ENCODE measurements around the gene SLC5A1. TPM values are rescaled to one million over a fixed set of nuclear protein-coding genes. Genes with fewer than 3 reads are reported as not detected.
A peak's percentile ranks its signal among the peaks of the same experiment; 100 is the strongest.

The SLC5A1 gene
- total RNA-seq, 2 donors from 2014 or later, result 60.5 to 81.5 TPM

DNA sequence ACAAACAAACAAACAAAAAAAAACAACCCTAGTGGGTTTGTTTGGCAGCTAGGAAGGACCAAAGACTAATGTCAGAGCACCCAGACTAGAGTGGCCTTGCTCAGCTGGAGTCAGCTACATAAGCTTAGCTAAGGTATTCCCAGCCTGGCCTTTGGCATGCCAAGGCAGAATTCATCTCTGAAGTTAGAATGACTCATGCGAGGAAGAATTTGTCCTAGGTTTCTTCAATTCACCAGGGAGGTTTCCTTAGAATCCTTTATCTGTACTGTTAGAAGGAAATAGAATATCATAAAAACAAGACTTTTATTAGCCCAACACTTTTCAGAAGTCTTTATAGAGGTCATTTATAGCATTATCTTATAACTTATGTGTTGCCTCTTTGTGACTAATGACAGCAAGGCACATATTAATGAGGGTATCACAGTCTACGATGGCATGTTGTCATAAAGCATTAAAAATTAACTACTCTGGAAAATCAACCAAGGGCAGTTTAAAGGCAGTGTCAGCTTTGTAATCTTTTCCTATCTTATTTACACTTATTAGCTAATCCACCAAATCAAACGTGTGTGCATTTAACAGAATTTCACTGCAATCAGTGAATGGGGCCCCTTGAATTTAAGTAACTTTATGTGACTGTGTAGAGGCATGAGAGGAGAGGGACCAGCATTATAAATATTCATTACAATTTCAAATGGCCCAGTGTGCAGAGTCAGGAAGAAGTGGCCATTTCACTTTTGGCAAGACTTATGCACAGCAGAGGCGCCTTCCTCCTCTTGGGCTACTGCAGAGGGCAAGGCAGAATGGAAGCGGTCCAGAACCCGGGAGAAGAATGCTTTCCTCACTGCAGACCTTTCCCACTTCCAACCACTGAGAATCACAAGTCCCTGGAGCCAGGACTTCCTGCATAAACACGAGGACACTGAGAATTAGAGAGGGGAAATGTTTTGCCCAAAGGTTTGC is 36.3 kb downstream of the SLC5A1 start:
- DNase-seq, result no peak
- peak in 1 of 2 donors; percentile 85 for ATAC-seq
- intact Hi-C loops (cut with DNase I), result loop anchor here in 1 of 2 donors (5.0 kb wide), 1 partner anchor 102 kb away; no protein-coding TSS in a partner anchor

DNA sequence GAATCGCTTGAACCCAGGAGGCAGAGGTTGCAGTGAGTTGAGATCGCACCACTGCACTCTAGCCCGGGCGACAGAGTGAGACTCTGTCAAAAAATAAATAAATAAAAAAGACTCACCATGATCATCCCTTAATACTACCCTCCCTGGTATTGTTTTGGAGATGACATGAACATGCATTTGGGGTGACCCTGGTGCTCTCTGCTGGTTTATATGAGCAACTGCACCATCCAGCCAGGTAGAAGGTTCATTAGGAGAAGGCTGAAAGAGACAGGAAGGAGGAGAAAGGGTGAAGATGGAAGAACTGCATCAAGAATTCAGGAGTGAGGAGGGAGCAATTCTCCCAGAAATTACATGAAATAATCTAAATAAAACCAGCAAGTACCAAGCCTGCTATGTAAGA is 37.8 kb downstream of the SLC5A1 start:
- DNase-seq (no peak), ATAC-seq (peak; percentile 69)
- intact Hi-C loops (cut with DNase I), result loop anchor here (1.0 to 5.0 kb wide), 2 partner anchors 104 kb away; no protein-coding TSS in a partner anchor

DNA sequence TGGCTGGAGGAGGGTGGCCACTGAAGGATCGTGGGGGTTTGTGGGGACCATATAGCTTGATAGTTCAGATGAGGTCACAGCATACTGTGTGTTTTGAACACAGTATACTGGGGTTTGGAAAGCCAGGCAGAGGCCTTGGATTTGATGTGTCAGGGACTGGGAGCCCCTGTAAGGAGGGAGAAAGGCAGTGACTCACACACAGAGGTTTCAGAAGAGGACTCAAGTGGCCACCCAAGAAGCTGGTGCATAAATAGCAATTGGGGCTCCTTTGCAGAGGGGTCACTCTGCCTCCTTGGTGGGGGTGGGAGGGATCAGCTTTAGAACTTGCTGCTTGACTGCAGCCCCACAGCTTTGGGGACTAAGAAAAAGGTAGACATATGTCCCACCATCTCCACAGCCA is 39.3 kb downstream of the SLC5A1 start:
- ATAC-seq (no peak), DNase-seq (no peak)
- intact Hi-C loops (cut with DNase I), result loop anchor here in 1 of 2 donors (5.0 kb wide), 1 partner anchor 105 kb away; no protein-coding TSS in a partner anchor

DNA sequence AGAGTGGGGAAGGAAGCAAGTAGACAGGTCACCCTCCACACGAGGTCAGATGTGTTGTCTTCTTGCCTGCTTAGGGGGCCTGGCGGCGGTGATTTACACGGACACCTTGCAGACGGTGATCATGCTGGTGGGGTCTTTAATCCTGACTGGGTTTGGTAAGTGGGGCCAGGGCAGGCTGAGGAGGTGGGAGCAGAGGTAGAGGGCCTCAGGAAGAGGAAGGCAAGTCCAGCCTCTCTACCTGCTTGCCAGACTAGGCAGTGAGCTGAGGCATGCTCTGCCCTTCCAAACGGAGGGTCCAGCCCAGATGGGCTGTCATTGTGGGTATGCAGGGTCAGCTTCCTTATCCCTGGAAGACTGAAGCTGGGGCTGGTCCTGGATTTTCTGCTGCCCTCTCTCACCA is 39.9 kb downstream of the SLC5A1 start:
- ATAC-seq (no peak), DNase-seq (no peak)
- intact Hi-C loops (cut with DNase I), result loop anchor here in 1 of 2 donors (5.0 kb wide), 1 partner anchor 106 kb away; no protein-coding TSS in a partner anchor

DNA sequence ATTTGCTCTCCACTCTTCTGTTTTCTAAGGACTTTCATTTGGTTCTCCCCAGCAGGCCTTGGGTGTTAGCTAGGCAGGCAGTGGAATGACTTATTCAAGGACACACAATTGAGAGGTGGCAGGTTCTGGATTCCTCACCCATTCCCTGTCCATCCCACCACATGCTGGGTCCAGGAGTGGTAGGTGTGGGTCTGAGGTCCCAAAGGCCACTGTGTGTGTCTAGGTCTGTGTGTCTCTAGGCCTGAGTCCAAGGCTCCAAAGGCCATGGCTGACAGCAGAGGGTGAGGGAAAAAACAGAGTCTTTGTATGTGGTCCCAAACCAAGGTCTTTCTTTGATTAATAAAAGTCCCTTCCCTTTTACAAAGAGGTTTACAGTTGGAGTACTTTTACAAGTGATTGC is 40.8 kb downstream of the SLC5A1 start:
- DNase-seq, result no peak
- intact Hi-C loops (cut with DNase I), result loop anchor here in 1 of 2 donors (5.0 kb wide), 1 partner anchor 107 kb away; no protein-coding TSS in a partner anchor
- no peak for ATAC-seq

DNA sequence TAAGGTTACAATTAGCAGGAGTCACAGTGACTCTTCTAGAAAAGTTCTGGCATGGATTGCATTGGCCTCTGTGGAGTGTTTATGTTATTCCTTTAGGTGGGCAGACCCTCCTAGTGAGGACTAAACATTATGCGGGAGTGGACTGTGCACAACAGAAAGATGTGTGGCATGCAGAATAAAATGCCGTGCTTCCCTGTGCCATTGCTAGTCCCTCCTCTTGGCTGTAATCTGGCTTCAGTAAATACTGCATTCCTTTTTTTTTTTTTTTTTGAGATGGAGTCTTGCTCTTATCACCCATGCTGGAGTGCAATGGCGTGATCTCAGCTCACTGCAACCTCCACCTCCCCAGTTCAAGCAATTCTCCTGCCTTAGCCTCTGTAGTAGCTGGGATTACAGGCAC is 45.0 kb downstream of the SLC5A1 start:
- intact Hi-C loops (cut with DNase I), result no loop called here
- DNase-seq (no peak), ATAC-seq (no peak)

DNA sequence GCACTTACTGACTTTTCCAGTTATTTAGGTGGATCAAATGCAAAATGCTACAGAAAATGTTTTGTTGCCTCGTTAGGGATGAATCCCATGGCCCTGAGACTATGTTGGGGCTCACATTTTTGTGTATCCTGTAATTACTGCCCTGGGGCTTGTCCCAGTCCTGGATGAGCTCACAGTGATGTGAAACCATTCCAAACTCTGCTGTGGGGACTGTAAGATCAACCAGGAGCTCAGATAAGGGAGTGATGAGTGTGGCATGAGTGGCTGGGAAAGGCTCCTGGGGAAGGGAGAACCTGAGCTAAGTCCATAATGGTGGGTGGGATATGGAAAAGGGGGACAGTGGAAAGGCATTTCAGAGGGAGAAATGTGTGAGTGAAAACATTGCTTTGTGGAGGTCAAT is 54.0 kb downstream of the SLC5A1 start:
- DNase-seq, result no peak
- intact Hi-C loops (cut with DNase I), result no loop called here

DNA sequence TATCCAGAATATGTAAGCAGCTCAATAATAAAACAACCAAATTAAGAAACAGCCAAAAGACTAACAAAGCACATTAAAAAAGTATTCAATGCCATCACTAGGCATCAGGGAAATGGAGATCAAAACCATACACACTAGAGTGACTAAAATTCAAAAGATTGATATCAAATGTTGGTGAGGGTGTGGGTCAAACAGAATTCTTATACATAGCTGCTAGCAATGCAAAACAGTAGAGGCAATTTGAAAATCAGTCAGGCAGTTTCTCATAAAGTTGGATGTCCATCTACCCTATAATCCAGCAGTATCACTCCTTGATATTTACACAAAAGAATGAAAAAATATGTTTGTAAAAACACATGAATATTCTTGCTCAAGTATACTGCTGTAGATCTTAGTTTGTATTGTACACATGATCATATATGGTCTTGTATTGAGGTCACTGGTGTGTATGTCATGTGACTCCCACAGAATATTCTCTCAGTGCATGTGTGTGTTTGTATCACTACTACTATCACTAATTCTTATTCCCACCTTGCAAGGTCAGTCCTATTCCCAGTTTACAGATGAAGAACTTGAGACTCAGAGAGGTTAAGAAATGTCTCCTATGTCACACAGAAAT is 54.9 kb downstream of the SLC5A1 start:
- DNase-seq (no peak), ATAC-seq (no peak)
- intact Hi-C loops (cut with DNase I), result no loop called here

More for the DNA sequence above, 54.0 kb downstream of the SLC5A1 start:
- ATAC-seq, result peak; percentile 78 to 81

DNA sequence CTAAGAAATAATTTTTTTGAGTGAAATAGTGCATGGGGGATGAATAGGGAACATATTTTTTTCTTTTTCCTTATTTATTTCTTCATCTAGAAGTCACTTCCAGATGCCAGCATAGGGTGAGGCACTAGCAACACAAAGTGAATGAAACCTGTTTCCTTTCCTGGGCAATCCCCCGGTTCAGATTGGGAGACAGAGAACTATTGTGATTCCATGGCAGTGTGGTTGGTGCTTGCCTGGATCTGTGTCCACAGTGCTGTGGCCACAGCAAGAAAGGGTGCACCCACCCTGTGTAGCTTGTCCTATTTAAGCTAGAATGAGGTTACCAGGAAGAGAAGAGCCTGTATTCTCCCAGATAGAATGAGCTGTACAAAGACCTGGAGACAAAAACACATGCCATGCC is 57.6 kb downstream of the SLC5A1 start:
- DNase-seq (no peak), ATAC-seq (no peak)
- intact Hi-C loops (cut with DNase I), result loop anchor here in 1 of 2 donors (10.0 kb wide), 1 partner anchor 164 kb away; no protein-coding TSS in a partner anchor

DNA sequence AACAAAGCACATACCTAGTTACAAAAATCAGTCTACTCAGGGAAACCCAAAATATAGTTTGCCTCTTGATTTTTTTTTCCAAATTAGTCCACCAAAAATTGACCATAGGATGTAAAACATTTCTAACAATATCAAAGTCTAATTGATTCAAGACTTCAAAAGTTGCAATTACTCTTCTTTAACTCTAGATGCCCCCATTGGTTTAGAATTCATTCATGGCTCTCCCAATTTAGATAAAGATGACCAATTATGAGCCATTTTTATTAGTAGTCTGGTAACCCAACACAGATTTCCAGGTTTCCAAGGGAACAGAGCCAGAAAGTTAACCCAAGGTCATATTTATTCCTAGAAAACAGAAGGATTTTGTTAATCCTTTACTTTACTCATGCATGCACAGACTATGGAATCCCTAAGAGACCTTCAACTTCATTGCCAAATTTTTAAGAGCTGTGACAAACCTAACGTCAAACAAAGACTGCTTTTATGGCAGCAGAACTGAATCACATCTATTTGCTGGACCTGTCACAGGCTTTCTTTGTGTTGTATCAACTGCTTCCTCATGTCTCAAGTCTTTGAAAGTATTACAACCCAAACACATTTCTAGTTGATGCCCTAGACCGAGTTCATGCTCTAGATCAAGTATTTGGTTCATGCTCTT is 60.7 kb downstream of the SLC5A1 start:
- DNase-seq (no peak), ATAC-seq (no peak)
- intact Hi-C loops (cut with DNase I), result loop anchor here in 1 of 2 donors (10.0 kb wide), 1 partner anchor 161 kb away; no protein-coding TSS in a partner anchor

DNA sequence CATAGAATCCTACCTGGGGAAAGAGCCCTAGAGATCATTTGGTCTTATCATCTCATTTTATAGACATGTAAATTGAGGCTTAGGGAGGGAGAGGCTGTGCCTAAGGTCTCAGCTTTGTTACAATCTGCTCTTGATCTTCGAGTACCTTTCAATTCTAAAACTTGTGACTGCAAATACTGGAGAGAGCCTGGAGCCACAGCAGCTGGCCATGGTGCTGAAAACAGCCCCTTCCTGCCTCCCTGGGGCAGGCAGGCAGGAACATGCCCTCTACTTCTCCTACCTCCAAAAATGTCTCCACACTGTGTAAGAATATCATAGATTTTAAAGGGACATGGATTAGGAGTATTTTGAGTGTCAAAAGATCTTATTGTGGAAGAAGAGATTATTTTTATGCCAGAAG is 63.9 kb downstream of the SLC5A1 start:
- intact Hi-C loops (cut with DNase I), result loop anchor here in 1 of 2 donors (10.0 kb wide), 1 partner anchor 158 kb away; no protein-coding TSS in a partner anchor
- DNase-seq, result no peak
- ATAC-seq, result no peak

DNA sequence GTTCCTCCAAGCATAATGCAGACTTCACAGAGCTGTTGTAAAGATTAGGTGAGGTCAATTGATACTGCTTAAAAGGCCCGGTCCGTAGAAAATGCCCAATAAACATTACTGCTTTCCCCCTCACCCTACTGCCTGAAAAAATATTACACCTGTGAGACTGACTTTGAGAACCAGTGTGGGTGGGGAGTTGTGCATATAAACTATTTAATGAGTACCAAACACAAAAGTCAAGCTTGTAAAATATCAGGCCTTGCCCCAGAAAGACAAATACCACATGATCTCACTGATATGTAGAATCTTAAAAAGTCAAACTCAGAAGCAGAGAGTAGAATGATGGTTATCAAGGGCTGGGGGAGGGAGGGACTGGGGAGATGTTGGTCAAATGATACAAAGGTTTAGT is 69.3 kb downstream of the SLC5A1 start:
- ATAC-seq (no peak), DNase-seq (no peak)
- intact Hi-C loops (cut with DNase I), result no loop called here

DNA sequence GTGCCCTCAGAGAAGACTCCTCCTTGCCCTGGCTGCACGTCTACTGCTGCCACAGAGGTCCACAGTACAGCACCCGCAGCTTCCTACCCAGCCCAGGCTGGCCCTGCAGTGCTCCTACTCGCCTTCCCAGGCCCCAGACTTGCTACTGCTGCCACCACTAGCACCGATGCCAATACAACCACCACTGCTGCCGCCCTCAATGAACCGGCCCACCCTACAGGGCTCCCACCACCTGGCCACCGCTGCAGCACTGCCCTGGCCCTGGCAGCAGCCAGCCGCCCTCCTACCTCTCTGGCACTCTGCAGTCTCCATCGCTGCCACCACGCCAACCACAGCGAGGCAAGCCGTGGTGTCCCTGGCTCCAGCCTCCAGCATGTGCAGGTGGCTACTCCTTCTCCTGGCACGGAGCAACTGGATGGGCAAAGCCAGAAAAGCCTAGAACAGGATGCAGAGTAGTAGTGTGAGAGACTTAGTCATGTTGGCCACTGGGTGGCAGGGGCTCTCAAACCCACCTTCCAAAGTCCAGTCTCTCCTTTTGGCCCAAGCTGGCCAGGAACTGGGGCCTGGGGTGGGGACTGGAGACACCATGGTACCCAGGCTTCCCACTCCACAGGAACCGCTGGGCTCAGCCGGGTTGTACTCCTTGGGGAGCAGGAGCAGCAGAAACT is 76.6 kb downstream of the SLC5A1 start:
- ATAC-seq (no peak), DNase-seq (no peak)
- intact Hi-C loops (cut with DNase I), result no loop called here

DNA sequence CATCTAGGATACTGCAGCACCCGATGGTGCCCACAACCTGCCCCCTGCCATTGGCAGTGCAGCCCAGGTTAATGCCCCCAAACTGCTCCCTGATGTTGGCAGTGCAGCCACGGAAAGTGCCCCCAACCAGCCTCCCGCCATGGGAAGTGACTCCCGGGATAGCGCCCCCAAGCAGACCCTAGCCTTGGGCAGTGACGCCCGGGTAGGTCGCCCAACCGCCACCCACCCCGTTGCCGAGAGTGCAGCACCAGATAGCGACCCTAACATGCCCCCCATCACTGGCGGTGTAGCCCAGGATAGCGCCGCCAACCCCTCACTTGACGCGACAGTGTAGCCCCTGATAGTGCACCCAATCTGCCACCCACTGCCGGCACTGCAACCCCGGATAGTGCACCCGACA is 77.5 kb downstream of the SLC5A1 start:
- intact Hi-C loops (cut with DNase I), result no loop called here
- DNase-seq (no peak), ATAC-seq (no peak)

DNA sequence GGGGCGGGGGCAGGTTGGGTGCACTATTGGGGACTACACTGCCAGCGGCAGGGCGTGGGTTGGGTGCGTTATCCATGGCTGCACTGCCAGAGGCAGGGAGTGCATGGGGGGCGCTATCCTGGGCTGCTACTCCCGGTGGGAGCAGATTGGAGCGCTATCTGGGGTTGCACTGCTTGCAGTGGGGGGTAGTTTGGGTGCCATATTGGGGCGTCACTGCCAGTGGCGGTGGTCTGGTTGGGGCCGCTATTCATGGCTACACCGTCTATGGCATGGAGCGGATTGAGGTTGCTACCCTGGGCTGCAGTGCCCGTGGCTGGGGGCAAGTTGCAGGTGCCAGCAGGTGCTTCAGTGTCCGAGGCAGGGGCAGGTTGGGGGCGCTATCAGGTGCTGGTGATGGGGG is 79.8 kb downstream of the SLC5A1 start:
- intact Hi-C loops (cut with DNase I), result no loop called here
- no peak for ATAC-seq
- no peak for DNase-seq

DNA sequence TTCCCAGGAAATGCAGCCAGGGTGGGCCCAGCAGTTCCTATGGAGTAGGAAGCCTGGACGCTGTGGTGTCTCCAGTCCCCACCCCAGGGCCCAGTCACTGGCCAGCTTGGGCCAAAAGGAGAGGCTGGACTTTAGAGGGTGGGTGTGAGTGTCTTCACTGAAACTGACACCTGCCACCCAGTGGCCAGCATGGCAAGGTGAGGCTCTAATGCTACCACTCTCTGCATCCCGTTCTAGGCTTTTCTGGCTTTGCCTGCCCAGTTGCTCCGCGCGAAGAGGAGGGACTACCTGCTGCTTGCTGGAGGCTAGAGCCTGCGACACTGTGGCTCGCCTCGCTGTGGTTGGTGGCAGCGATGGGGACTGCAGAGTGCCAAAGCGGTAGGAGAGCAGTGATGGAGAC is 80.6 kb downstream of the SLC5A1 start:
- DNase-seq (no peak), ATAC-seq (no peak)
- intact Hi-C loops (cut with DNase I), result no loop called here

DNA sequence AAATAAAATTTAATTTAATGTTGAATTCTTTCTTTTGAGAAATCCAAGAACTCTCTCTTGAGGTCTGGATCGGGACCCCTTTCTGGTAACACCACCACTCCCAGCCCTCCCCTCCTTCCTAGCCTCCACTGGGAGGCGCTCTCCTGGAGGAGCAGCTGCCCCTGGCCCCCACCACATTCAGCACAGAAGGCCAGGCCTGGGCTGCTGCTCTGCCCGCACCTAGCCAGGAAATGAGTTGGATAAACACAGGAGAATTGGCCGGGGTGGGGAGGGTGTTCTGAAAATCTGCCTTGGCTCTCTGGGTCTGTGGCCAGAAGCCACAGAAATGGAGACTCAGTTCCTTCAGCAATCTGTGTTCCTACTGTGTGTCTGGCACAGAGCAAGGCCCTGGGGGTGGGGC is 84.8 kb downstream of the SLC5A1 start:
- ATAC-seq (no peak), DNase-seq (no peak)
- intact Hi-C loops (cut with DNase I), result no loop called here

DNA sequence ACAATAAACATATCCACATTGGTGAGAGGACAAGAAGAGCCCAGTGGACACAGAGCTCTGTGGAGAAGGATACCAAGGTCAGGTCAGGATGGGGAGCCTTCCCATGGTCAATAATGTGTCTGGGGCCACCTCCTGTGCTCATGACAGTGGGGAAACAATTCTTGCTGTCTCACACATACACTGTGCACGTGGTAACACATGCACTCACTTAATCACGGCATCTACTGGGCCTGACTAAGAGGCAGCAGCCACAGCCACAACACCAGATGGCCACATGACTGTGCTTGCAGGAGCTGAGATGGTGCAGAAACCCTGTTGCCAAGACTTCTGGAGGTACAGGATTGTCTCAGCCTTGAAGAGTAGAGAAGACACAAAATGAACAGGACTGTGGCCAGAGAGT is 87.4 kb downstream of the SLC5A1 start:
- ATAC-seq, result no peak
- intact Hi-C loops (cut with DNase I), result no loop called here

DNA sequence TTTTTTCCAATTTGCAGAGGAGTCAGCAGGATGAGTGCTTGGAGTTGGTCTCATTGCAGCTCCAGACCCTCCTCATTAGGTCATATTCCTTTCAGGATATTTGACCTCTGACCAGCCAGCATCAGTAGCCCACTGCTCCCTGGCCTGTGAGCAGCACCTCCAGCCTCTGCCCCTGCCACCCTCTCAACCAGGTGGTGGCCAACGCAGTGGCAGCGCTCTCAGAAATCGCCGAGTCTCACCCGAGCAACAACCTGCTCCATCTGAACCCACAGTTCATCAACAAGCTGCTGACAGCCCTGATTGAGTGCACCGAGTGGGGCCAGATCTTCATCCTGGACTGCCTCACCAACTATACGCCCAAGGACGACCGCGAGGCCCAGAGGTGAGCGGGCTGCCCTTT is 89.1 kb downstream of the SLC5A1 start:
- no peak for DNase-seq
- intact Hi-C loops (cut with DNase I), result no loop called here
- ATAC-seq, result no peak

More for the DNA sequence above, 87.4 kb downstream of the SLC5A1 start:
- no peak for DNase-seq
